SK-N-SH (cell line): ENCODE measurements around the gene DCAF4L1. TPM values are rescaled to one million over a fixed set of nuclear protein-coding genes. Genes with fewer than 3 reads are reported as not detected.

Experiments used
- CTCF ChIA-PET: fragments of 300-600, 350-600 bp; formaldehyde crosslinking; extraction: SDS; loops from one replicate; lab custom pipeline; 2021; lab: Yijun Ruan, JAX
- POLR2A ChIA-PET: fragments of 350-600 bp; sonication (Branson Sonifier 250); formaldehyde crosslinking; extraction: SDS; loops from one replicate; lab custom pipeline; 2020; ENCODE audit warnings: antibody characterized with exemption, inconsistent platforms; lab: Yijun Ruan, JAX
- DNase-seq: peaks from one replicate; pipeline ENCODE4 v3.0.0; 2012
- H2AFZ ChIP-seq: fragments of 200-600 bp; sonication (generic); 2 replicates; pipeline ENCODE4 v1.8.1; 2016; ENCODE audit warnings: antibody characterized with exemption, mild to moderate bottlenecking, low read depth
- H3F3A ChIP-seq: fragments of 200-600 bp; sonication (generic); replicated peaks from 2 replicates; pipeline ENCODE3; 2016; ENCODE audit warnings: antibody characterized with exemption, mild to moderate bottlenecking; ENCODE audit not compliant: insufficient read depth
- H3K27ac ChIP-seq, 2 experiments: fragments of 200-500 bp in 1 of 2; fragments of 200-600 bp in 1 of 2; sonication (Bioruptor generic) in 1 of 2; sonication (generic), shearing (Covaris generic) in 1 of 2; 2 replicates each; pipeline versions ENCODE4 v1.5.1 to v1.6.1; 2014 to 2016; ENCODE audit warnings: low read depth in 2 of 2, inconsistent platforms in 1 of 2, low read length in 1 of 2, mild to moderate bottlenecking in 1 of 2, mixed read lengths in 1 of 2
- H3K27me3 ChIP-seq: fragments of 200-600 bp; sonication (generic), shearing (Covaris generic); 2 replicates; pipeline ENCODE4 v1.6.1; 2016; ENCODE audit warnings: mixed run types; ENCODE audit not compliant: insufficient read depth
- H3K36me3 ChIP-seq, 2 experiments: fragments of 200-500 bp in 1 of 2; fragments of 200-600 bp in 1 of 2; sonication (Bioruptor generic) in 1 of 2; sonication (generic) in 1 of 2; replicated peaks in 1 of 2; 2 replicates each; pipeline versions ENCODE3 to v1.5.1; 2014 to 2016; ENCODE audit warnings: low read length in 1 of 2, mild to moderate bottlenecking in 1 of 2; ENCODE audit not compliant: insufficient read depth in 2 of 2, control insufficient read depth in 1 of 2
- H3K4me1 ChIP-seq, 2 experiments: fragments of 200-500 bp in 1 of 2; fragments of 200-600 bp in 1 of 2; sonication (Bioruptor generic) in 1 of 2; sonication (generic), shearing (Covaris generic) in 1 of 2; 2 replicates each; pipeline versions ENCODE4 v1.5.1 to v1.6.1; 2014 to 2016; ENCODE audit warnings: low read depth in 1 of 2, low read length in 1 of 2, mixed run types in 1 of 2; ENCODE audit not compliant: insufficient read depth in 2 of 2, control insufficient read depth in 1 of 2
- H3K4me2 ChIP-seq: fragments of 200-600 bp; sonication (generic), shearing (Covaris generic); 2 replicates; pipeline ENCODE4 v1.6.1; 2017; ENCODE audit warnings: mixed run types
- H3K4me3 ChIP-seq, 2 experiments: fragments of 200-500 bp in 1 of 2; fragments of 200-600 bp in 1 of 2; sonication (Bioruptor generic) in 1 of 2; sonication (generic), shearing (Covaris generic) in 1 of 2; 2 replicates each; pipeline versions ENCODE4 v1.5.1 to v1.8.1; 2014 to 2016; ENCODE audit warnings: low read depth in 2 of 2, inconsistent platforms in 1 of 2, low read length in 1 of 2, mild to moderate bottlenecking in 1 of 2, mixed read lengths in 1 of 2, moderate library complexity in 1 of 2
- H3K79me2 ChIP-seq: fragments of 200-600 bp; sonication (generic); 2 replicates; pipeline ENCODE4 v1.8.1; 2017; ENCODE audit warnings: mild to moderate bottlenecking; ENCODE audit not compliant: insufficient read depth
- H3K9ac ChIP-seq: fragments of 200-600 bp; sonication (generic); 2 replicates; pipeline ENCODE4 v1.6.1; 2017; ENCODE audit warnings: mixed run types
- H3K9me2 ChIP-seq: fragments of 200-600 bp; sonication (generic); 2 replicates; pipeline ENCODE4 v1.6.1; 2017; ENCODE audit warnings: mixed run types
- H3K9me3 ChIP-seq: fragments of 200-600 bp; sonication (generic); 2 replicates; pipeline ENCODE4 v1.6.1; 2017; ENCODE audit warnings: mixed run types, mild to moderate bottlenecking, moderate library complexity
- H4K20me1 ChIP-seq: fragments of 200-600 bp; sonication (generic); 2 replicates; pipeline ENCODE4 v1.6.1; 2017; ENCODE audit warnings: mild to moderate bottlenecking, mixed run types; ENCODE audit not compliant: insufficient read depth
- CTCF ChIP-seq: fragments of 200-600 bp; sonication (generic); IDR thresholded peaks from 2 replicates; pipeline ENCODE4 v1.6.1; 2017; ENCODE audit warnings: antibody characterized with exemption, mild to moderate bottlenecking, moderate library complexity
- ELF1 ChIP-seq: IDR thresholded peaks from 2 replicates; pipeline ENCODE4 v1.4.0; 2012
- EP300 ChIP-seq, 2 experiments: IDR thresholded peaks; 2 replicates each; pipeline versions ENCODE4 v1.4.0 to v1.6.1; 2012; ENCODE audit warnings: borderline replicate concordance in 1 of 2, low read depth in 1 of 2, low read length in 1 of 2
- EZH2phosphoT487 ChIP-seq: fragments of 200-600 bp; sonication (generic); IDR thresholded peaks from 2 replicates; pipeline ENCODE4 v1.6.1; 2017; ENCODE audit warnings: low read depth, mixed run types, mild to moderate bottlenecking, antibody characterized with exemption, moderate library complexity, borderline replicate concordance
- GABPA ChIP-seq: IDR thresholded peaks from 2 replicates; pipeline ENCODE4 v1.4.0; 2012; ENCODE audit warnings: low read depth, mild to moderate bottlenecking
- GATA2 ChIP-seq: sonication (generic); formaldehyde crosslinking; IDR thresholded peaks from 2 replicates; pipeline ENCODE4 v1.5.0; 2020; ENCODE audit warnings: mild to moderate bottlenecking, missing genetic modification reagents
- IRF3 ChIP-seq: fragments of 150-350 bp; IDR thresholded peaks from 2 replicates; pipeline ENCODE4 v1.6.1; 2016; ENCODE audit warnings: mild to moderate bottlenecking, low read depth, low read length
- JUND ChIP-seq: IDR thresholded peaks from 2 replicates; pipeline ENCODE4 v1.4.0; 2012
- MEF2A ChIP-seq: IDR thresholded peaks from 2 replicates; pipeline ENCODE4 v1.4.0; 2012; ENCODE audit warnings: low read depth, borderline replicate concordance
- NFIC ChIP-seq: IDR thresholded peaks from 2 replicates; pipeline ENCODE4 v1.4.0; 2012; ENCODE audit warnings: borderline replicate concordance
- NRF1 ChIP-seq: IDR thresholded peaks from 2 replicates; pipeline ENCODE4 v1.6.1; 2012; ENCODE audit warnings: low read depth, mild to moderate bottlenecking, low read length
- RAD21 ChIP-seq: IDR thresholded peaks from 2 replicates; pipeline ENCODE4 v1.6.1; 2012; ENCODE audit warnings: mild to moderate bottlenecking, low read length
- RCOR1 ChIP-seq: fragments of 150-350 bp; IDR thresholded peaks from 2 replicates; pipeline ENCODE4 v1.6.1; 2017; ENCODE audit warnings: antibody characterized with exemption, low read length
- RXRA ChIP-seq: IDR thresholded peaks from 2 replicates; pipeline ENCODE4 v1.4.0; 2012; ENCODE audit warnings: low read depth, mild to moderate bottlenecking, borderline replicate concordance
- TEAD4 ChIP-seq: IDR thresholded peaks from 2 replicates; pipeline ENCODE4 v1.4.0; 2012; ENCODE audit warnings: mild to moderate bottlenecking, borderline replicate concordance; ENCODE audit not compliant: insufficient read depth
- USF1 ChIP-seq: IDR thresholded peaks from 2 replicates; pipeline ENCODE4 v1.4.0; 2012; ENCODE audit warnings: low read depth, borderline replicate concordance
- USF2 ChIP-seq: fragments of 150-350 bp; IDR thresholded peaks from 2 replicates; pipeline ENCODE4 v1.6.1; 2017; ENCODE audit warnings: antibody characterized with exemption, low read length, low read depth, borderline replicate concordance
- ZBTB33 ChIP-seq: IDR thresholded peaks from 2 replicates; pipeline ENCODE4 v1.4.0; 2012; ENCODE audit warnings: low read depth, borderline replicate concordance
- WGBS: methylation state at CpG from one replicate; pipeline ENCODE4 v1.1.6; 2017; ENCODE audit warnings: low lambda C conversion rate; 5-methylcytosine and 5-hydroxymethylcytosine counted together
- polyA plus RNA-seq, 3 experiments: library from polyadenylated mRNA; depleted of rRNA; stranded (reverse); fragments of >200 nt; gene quantifications; 2 replicates each; pipeline ENCODE4 v1.2.3, GENCODE V29; 2012

DCAF4L1 gene
- polyA plus RNA-seq (2012; rRNA removed): 0.05 and 0.11 TPM in 2 replicates
- 0.01 and 0.04 TPM in 2 replicates for polyA plus RNA-seq (2012; cell fraction: cytosol; rRNA removed)
- polyA plus RNA-seq (2012; cell fraction: nucleus; rRNA removed): 0.77 and 0.83 TPM in 2 replicates

- no peak within 1 kb of the TSS for H3K4me3 ChIP-seq
- no peaks in the 10 kb centered on the region for H3K36me3 ChIP-seq
- no peaks in the 10 kb centered on the region for H3K4me1 ChIP-seq
- H3K27me3 ChIP-seq: no peaks in the 10 kb centered on the region
- no peak within 1 kb of the TSS for H3K27ac ChIP-seq
- ChIA-PET POLR2A (no interaction called here), CTCF (no interaction called here)
- no peaks in the 10 kb centered on the region for H3F3A ChIP-seq
- H3K4me2 ChIP-seq: no peak within 1 kb of the TSS
- no peaks in the 10 kb centered on the region for H3K79me2 ChIP-seq
- TF ChIP-seq ELF1 (no peak), NFIC (no peak), CTCF (no peak), EP300 (IDR thresholded peaks at IDR 0.05; ENCODE audit: borderline replicate concordance in 1 of 2, low read depth in 1 of 2, low read length in 1 of 2) (no peak), EZH2phosphoT487 (no peak), MEF2A (no peak), TEAD4 (no peak), USF2 (no peak), ZBTB33 (no peak), NRF1 (no peak), RAD21 (no peak), GABPA (no peak)
- H3K9me3 ChIP-seq: no peaks in the 10 kb centered on the region
- H2AFZ ChIP-seq: no peak within 1 kb of the TSS
- no peak for DNase-seq
- 91% methylated on average over 12 of the region's 12 CpGs for WGBS
- no peaks in the 10 kb centered on the region for H3K9me2 ChIP-seq
- H3K9ac ChIP-seq: no peak within 1 kb of the TSS
- H4K20me1 ChIP-seq: no peaks in the 10 kb centered on the region
These were observed at the start of gene DCAF4L1 for GRCh38 chr4:41981456-41981855. TSS of gene DCAF4L1 (plus strand) at chr4:41981756. CDS start at chr4:41981793, 37 bp downstream.

- Histone ChIP-seq H3K27me3 (no peaks in the 10 kb centered on the region), H3K9me3 (no peaks in the 10 kb centered on the region), H4K20me1 (peaks cover 11% of the 10 kb centered on the region; the same call in 1 of the 2 replicates), H3K79me2 (peaks cover 30% of the 10 kb centered on the region), H3K36me3 (peaks cover 7 to 8% of the 10 kb centered on the region in 2 experiments), H3K27ac (no peak overlapping the region), H3K4me3 (no peak overlapping the region), H3K4me1 (peaks cover 6 to 21% of the 10 kb centered on the region in 2 experiments; a peak in 3 of 4 replicates), H3K4me2 (no peak overlapping the region), H3K9ac (no peak overlapping the region), H3F3A (no peaks in the 10 kb centered on the region), H2AFZ (no peak overlapping the region), H3K9me2 (no peaks in the 10 kb centered on the region)
- 60% methylated on average over 3 of the region's 3 CpGs for WGBS
- no peak for DNase-seq
- ChIA-PET CTCF (interaction anchor here (1.0 kb wide), 1 partner anchor 64 kb away, joined by 3 read pairs; no protein-coding TSS in a partner anchor), POLR2A (no interaction called here)
- TF ChIP-seq RXRA: no peak
- no peak for TF ChIP-seq RCOR1
- TF ChIP-seq CTCF: no peak
- TF ChIP-seq JUND: no peak
- TF ChIP-seq IRF3: no peak
- no peak for TF ChIP-seq USF1
- TF ChIP-seq GATA2 (CRISPR knock-in tag): no peak
- TF ChIP-seq NFIC: no peak
These were observed 48.6 kb upstream of the DCAF4L1 start for GRCh38 chr4:41932988-41933387.
